Sigmoid colon (tissue), 4 donors: ENCODE results near the gene ARHGEF19.

ENCODE experiments used
- POLR2A ChIP-seq, 2 donors: fragments of 450-650 bp; IDR thresholded peaks; one replicate each; pipeline ENCODE4 v1.6.1; 2016; ENCODE audit warnings: antibody characterized with exemption in 2 of 2, mild to moderate bottlenecking in 2 of 2, moderate library complexity in 2 of 2
- POLR2AphosphoS5 ChIP-seq, 4 donors: sonication (generic); formaldehyde crosslinking; IDR thresholded peaks; one replicate each; pipeline ENCODE4 v1.6.1; 2017; ENCODE audit warnings: antibody characterized with exemption in 4 of 4
- TF ChIP-seq, protein P1 (sequence below), 4 experiments: fragments of 450-650 bp in 3 of 4; fragments of 200-600 bp in 1 of 4; IDR thresholded peaks; one replicate each; pipeline ENCODE4 v1.5.1; 2016 to 2019; ENCODE audit warnings: antibody characterized with exemption in 4 of 4, mild to moderate bottlenecking in 3 of 4, moderate library complexity in 2 of 4

DNA sequence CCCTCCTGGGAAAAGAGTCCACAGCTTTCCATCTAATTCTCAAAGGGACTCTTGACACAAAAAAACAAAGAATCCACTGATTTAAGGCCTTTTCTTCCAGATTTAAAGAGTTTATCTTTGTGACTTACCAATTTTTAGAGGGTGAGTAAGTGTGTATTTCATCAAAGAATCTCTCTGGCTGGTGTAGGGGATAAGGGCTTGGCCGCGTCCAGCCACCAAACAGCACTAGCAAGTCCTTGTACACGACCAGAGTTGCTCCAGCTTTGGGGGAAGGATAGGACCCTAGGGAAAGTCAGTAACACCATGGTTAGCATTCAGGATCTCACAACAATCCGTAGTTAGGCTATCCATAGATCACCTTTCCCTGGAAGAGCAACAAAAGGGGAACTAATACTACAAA is 44.0 kb upstream of the ARHGEF19 start:
- no peak for TF ChIP-seq POLR2A (IDR thresholded peaks at IDR 0.05)
- TF ChIP-seq, protein P1, sequence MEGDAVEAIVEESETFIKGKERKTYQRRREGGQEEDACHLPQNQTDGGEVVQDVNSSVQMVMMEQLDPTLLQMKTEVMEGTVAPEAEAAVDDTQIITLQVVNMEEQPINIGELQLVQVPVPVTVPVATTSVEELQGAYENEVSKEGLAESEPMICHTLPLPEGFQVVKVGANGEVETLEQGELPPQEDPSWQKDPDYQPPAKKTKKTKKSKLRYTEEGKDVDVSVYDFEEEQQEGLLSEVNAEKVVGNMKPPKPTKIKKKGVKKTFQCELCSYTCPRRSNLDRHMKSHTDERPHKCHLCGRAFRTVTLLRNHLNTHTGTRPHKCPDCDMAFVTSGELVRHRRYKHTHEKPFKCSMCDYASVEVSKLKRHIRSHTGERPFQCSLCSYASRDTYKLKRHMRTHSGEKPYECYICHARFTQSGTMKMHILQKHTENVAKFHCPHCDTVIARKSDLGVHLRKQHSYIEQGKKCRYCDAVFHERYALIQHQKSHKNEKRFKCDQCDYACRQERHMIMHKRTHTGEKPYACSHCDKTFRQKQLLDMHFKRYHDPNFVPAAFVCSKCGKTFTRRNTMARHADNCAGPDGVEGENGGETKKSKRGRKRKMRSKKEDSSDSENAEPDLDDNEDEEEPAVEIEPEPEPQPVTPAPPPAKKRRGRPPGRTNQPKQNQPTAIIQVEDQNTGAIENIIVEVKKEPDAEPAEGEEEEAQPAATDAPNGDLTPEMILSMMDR (IDR thresholded peaks at IDR 0.05), result no peak
- TF ChIP-seq POLR2AphosphoS5 (IDR thresholded peaks at IDR 0.05), result no peak
